ENCODE measurements around the gene STAT1.

STAT1 gene

DNA sequence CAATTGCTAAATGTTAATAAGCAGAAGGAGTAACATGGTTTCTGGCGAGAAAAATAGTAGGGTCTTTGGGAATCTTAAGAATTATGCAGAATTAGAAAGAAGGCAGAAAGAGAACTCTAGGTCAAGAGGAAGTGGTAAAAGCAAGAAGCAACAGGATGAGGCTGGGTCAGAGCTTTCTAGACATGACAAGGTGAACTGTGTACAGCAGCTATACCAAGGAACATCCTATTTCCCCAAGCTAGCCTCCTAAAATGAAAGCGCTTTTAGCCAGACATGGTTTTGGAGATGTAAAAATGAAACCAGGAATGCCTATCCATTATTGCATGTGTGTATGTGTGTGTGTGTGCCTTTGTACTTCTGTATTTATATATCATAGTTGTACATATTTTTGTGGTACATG, 42.3 kb upstream of the STAT1 start:
- no peak for DNase-seq
- Histone ChIP-seq H3K79me1 (ENCODE audit: low read length) (no peaks in the 10 kb centered on the region), H3K36me3 (ENCODE audit: control insufficient read depth in 1 of 2, insufficient read depth in 2 of 2, low read length in 2 of 2) (no peaks in the 10 kb centered on the region), H3K4me1 (ENCODE audit: control insufficient read depth in 1 of 2, insufficient read depth in 2 of 2, low read length in 2 of 2) (no peaks in the 10 kb centered on the region), H2AFZ (ENCODE audit: insufficient read depth, low read length, poor library complexity) (no peak overlapping the region), H2BK12ac (ENCODE audit: low read length) (no peak overlapping the region), H3K9me3 (ENCODE audit: insufficient read depth, low read depth, low read length) (no peaks in the 10 kb centered on the region), H3K9ac (ENCODE audit: low read length) (no peak overlapping the region), H4K8ac (ENCODE audit: low read depth, low read length) (no peak overlapping the region), H3K27me3 (ENCODE audit: insufficient read depth, low read length) (no peaks in the 10 kb centered on the region), H4K12ac (ENCODE audit: low read depth, low read length) (no peak overlapping the region), H3K18ac (ENCODE audit: low read length) (no peak overlapping the region), H2BK120ac (ENCODE audit: insufficient read depth, low read length, poor library complexity) (no peak overlapping the region), H3K14ac (ENCODE audit: low read length) (no peak overlapping the region), H3K27ac (ENCODE audit: low read depth, low read length) (no peak overlapping the region), H2AK5ac (ENCODE audit: low read length) (no peak overlapping the region), H3K23ac (ENCODE audit: low read length) (no peak overlapping the region), H3K4ac (ENCODE audit: low read depth, low read length) (no peak overlapping the region), H2BK5ac (ENCODE audit: low read depth, low read length, poor library complexity) (no peak overlapping the region), H3K4me2 (ENCODE audit: low read length) (no peak overlapping the region), H3K4me3 (ENCODE audit: low read depth, low read length) (no peak overlapping the region), H4K91ac (ENCODE audit: low read depth, low read length) (no peak overlapping the region), H3K79me2 (ENCODE audit: control insufficient read depth, insufficient read depth, low read length, poor library complexity) (no peaks in the 10 kb centered on the region)
- WGBS (ENCODE audit: extremely low coverage, insufficient coverage, insufficient read length), result no CpG with 5 or more reads among the region's 2 CpGs

DNA sequence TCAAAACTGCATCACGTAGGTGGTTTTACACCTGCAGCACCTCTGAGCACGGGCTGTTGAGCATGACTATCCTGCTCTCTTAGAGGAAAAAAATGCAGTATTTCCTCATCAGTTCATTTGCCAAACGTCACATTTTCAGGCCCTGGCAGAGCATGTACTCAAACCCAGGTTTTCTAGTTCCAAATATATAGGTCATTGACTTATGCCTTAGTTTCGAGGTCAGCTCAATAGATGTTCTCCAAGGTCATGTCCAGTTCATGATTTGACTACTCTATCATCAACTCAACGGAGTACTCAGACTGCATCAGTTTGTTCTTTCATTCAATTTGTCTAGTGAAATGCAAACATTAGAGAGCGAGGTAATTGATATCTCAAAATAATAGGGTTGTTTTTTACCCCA, 39.3 kb upstream of the STAT1 start:
- Histone ChIP-seq H3K4ac (ENCODE audit: low read depth, low read length) (no peak overlapping the region), H2BK120ac (ENCODE audit: insufficient read depth, low read length, poor library complexity) (no peak overlapping the region), H2BK5ac (ENCODE audit: low read depth, low read length, poor library complexity) (no peak overlapping the region), H2AFZ (ENCODE audit: insufficient read depth, low read length, poor library complexity) (no peak overlapping the region), H3K14ac (ENCODE audit: low read length) (no peak overlapping the region), H3K79me2 (ENCODE audit: control insufficient read depth, insufficient read depth, low read length, poor library complexity) (no peaks in the 10 kb centered on the region), H3K27me3 (ENCODE audit: insufficient read depth, low read length) (no peaks in the 10 kb centered on the region), H4K12ac (ENCODE audit: low read depth, low read length) (no peak overlapping the region), H3K27ac (ENCODE audit: low read depth, low read length) (no peak overlapping the region), H3K36me3 (ENCODE audit: control insufficient read depth in 1 of 2, insufficient read depth in 2 of 2, low read length in 2 of 2) (no peaks in the 10 kb centered on the region), H3K18ac (ENCODE audit: low read length) (no peak overlapping the region), H4K8ac (ENCODE audit: low read depth, low read length) (no peak overlapping the region), H3K4me3 (ENCODE audit: low read depth, low read length) (no peak overlapping the region), H3K4me2 (ENCODE audit: low read length) (no peak overlapping the region), H2AK5ac (ENCODE audit: low read length) (no peak overlapping the region), H2BK12ac (ENCODE audit: low read length) (no peak overlapping the region), H4K91ac (ENCODE audit: low read depth, low read length) (no peak overlapping the region), H3K4me1 (ENCODE audit: control insufficient read depth in 1 of 2, insufficient read depth in 2 of 2, low read length in 2 of 2) (no peaks in the 10 kb centered on the region), H3K79me1 (ENCODE audit: low read length) (peaks cover 1% of the 10 kb centered on the region), H3K9ac (ENCODE audit: low read length) (no peak overlapping the region), H3K23ac (ENCODE audit: low read length) (no peak overlapping the region), H3K9me3 (ENCODE audit: insufficient read depth, low read depth, low read length) (no peaks in the 10 kb centered on the region)
- no CpG with 5 or more reads among the region's 6 CpGs for WGBS (ENCODE audit: extremely low coverage, insufficient coverage, insufficient read length)
- no peak for DNase-seq

DNA sequence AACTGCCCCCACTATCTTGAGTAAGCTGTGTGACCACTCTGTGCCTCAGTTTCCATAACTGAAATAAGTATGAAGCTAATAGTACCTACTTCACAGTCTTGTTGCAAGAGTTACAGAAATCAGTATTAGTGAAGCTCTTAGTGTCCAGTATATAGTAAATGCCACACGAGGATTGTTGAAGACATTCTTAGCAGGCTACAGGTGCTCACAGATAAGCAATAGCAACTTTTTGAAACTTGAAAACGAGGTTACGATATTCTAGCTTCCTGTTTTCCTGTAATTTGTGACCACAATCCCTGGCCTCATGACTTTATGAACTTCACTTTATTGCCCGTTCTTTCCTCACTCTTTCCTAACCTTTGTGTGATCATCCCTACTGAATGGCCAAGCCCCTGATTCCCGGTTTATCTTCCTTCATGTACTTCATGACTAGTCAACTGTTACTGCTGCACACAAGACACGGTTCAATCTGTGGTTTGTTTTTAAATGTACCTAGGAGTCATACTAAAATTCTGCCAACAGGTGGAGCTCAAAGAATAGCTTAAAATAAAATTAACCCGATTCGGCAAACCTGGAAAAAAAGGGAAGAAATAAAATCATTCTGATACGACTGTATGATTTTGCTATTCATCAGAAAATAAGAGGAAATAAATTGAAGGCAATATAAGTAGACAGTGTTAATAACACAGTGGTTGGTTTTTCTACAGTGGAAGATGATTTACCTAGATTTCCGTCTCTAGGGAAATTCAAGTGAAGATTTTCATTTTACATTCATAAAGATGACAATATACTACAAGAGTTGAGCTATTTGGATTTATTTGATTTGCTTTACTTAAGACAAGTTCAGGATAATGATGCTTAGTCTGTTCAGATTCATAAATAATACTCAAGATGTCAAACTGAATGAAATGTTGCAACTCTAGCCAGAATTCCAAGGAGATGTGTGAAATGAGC, 38.1 kb upstream of the STAT1 start:
- Histone ChIP-seq H3K27ac (ENCODE audit: low read depth, low read length) (no peak overlapping the region), H3K4me1 (ENCODE audit: control insufficient read depth in 1 of 2, insufficient read depth in 2 of 2, low read length in 2 of 2) (no peaks in the 10 kb centered on the region), H3K4ac (ENCODE audit: low read depth, low read length) (no peak overlapping the region), H3K36me3 (ENCODE audit: control insufficient read depth in 1 of 2, insufficient read depth in 2 of 2, low read length in 2 of 2) (no peaks in the 10 kb centered on the region), H2BK12ac (ENCODE audit: low read length) (no peak overlapping the region), H3K9ac (ENCODE audit: low read length) (no peak overlapping the region), H4K12ac (ENCODE audit: low read depth, low read length) (no peak overlapping the region), H3K9me3 (ENCODE audit: insufficient read depth, low read depth, low read length) (no peaks in the 10 kb centered on the region), H4K91ac (ENCODE audit: low read depth, low read length) (no peak overlapping the region), H3K23ac (ENCODE audit: low read length) (no peak overlapping the region), H3K79me2 (ENCODE audit: control insufficient read depth, insufficient read depth, low read length, poor library complexity) (no peaks in the 10 kb centered on the region), H3K27me3 (ENCODE audit: insufficient read depth, low read length) (no peaks in the 10 kb centered on the region), H4K8ac (ENCODE audit: low read depth, low read length) (no peak overlapping the region), H3K4me2 (ENCODE audit: low read length) (no peak overlapping the region), H2AFZ (ENCODE audit: insufficient read depth, low read length, poor library complexity) (no peak overlapping the region), H3K79me1 (ENCODE audit: low read length) (peaks cover 1% of the 10 kb centered on the region), H2BK120ac (ENCODE audit: insufficient read depth, low read length, poor library complexity) (no peak overlapping the region), H3K18ac (ENCODE audit: low read length) (no peak overlapping the region), H2AK5ac (ENCODE audit: low read length) (no peak overlapping the region), H3K4me3 (ENCODE audit: low read depth, low read length) (no peak overlapping the region), H2BK5ac (ENCODE audit: low read depth, low read length, poor library complexity) (no peak overlapping the region), H3K14ac (ENCODE audit: low read length) (no peak overlapping the region)
- DNase-seq, result peak in 1 of 2 donors; percentile 80
- no CpG with 5 or more reads among the region's 10 CpGs for WGBS (ENCODE audit: extremely low coverage, insufficient coverage, insufficient read length)

DNA sequence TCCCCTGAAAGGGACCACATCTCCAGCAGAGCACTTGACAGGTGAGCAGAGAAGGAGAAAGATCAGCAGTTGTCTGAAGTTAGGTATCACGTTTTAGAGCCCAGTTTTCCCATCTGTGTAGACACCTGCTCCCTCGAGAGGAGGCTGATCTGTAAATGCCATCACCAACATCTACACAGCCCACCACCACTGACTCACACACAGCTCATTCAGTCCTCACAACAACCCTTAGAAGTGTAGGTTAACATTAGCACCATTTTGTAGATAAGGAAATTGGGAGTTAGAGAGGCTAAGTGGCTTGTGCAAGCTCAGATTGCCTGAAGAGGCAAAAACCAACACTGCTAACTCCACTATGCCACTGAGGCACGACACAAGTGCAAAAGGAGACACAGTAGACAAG, 37.2 kb upstream of the STAT1 start:
- Histone ChIP-seq H2BK12ac (ENCODE audit: low read length) (no peak overlapping the region), H3K4me2 (ENCODE audit: low read length) (no peak overlapping the region), H2BK120ac (ENCODE audit: insufficient read depth, low read length, poor library complexity) (no peak overlapping the region), H4K91ac (ENCODE audit: low read depth, low read length) (no peak overlapping the region), H3K4ac (ENCODE audit: low read depth, low read length) (no peak overlapping the region), H2BK5ac (ENCODE audit: low read depth, low read length, poor library complexity) (no peak overlapping the region), H3K4me1 (ENCODE audit: control insufficient read depth in 1 of 2, insufficient read depth in 2 of 2, low read length in 2 of 2) (no peaks in the 10 kb centered on the region), H3K18ac (ENCODE audit: low read length) (no peak overlapping the region), H2AFZ (ENCODE audit: insufficient read depth, low read length, poor library complexity) (no peak overlapping the region), H3K14ac (ENCODE audit: low read length) (no peak overlapping the region), H3K27me3 (ENCODE audit: insufficient read depth, low read length) (no peaks in the 10 kb centered on the region), H3K23ac (ENCODE audit: low read length) (no peak overlapping the region), H3K4me3 (ENCODE audit: low read depth, low read length) (no peak overlapping the region), H3K36me3 (ENCODE audit: control insufficient read depth in 1 of 2, insufficient read depth in 2 of 2, low read length in 2 of 2) (no peaks in the 10 kb centered on the region), H4K8ac (ENCODE audit: low read depth, low read length) (no peak overlapping the region), H3K27ac (ENCODE audit: low read depth, low read length) (no peak overlapping the region), H3K9me3 (ENCODE audit: insufficient read depth, low read depth, low read length) (no peaks in the 10 kb centered on the region), H2AK5ac (ENCODE audit: low read length) (no peak overlapping the region), H3K9ac (ENCODE audit: low read length) (no peak overlapping the region), H3K79me1 (ENCODE audit: low read length) (peaks cover 1% of the 10 kb centered on the region), H4K12ac (ENCODE audit: low read depth, low read length) (no peak overlapping the region), H3K79me2 (ENCODE audit: control insufficient read depth, insufficient read depth, low read length, poor library complexity) (no peaks in the 10 kb centered on the region)
- no peak for DNase-seq
- no CpG with 5 or more reads among the region's 3 CpGs for WGBS (ENCODE audit: extremely low coverage, insufficient coverage, insufficient read length)

All from trophoblast cell (in vitro differentiated cells and primary cell).